Natural killer cell (primary cell): ENCODE measurements around the gene PI4K2A. TPM values are rescaled to one million over a fixed set of nuclear protein-coding genes. Genes with fewer than 3 reads are reported as not detected.

Experiments used
- ATAC-seq, 3 donors: fragments of 150-1000 bp in 2 of 3; fragments of 200-7000 bp in 1 of 3; cut with Tn5 transposase; 1 replicate in 1 of 3; 2 replicates in 2 of 3; pipeline ENCODE4 v1.10.0; 2021; ENCODE audit warnings: mild to moderate bottlenecking in 2 of 3, moderate library complexity in 2 of 3
- DNase-seq, 2 donors: peaks; one replicate each; pipeline versions ENCODE4 v3.0.0 to v3.0.0-alpha.2; 2013 to 2021; ENCODE audit warnings: mixed read lengths in 1 of 2
- H3K27ac ChIP-seq: one replicate; pipeline ENCODE4 v1.5.1; 2013; ENCODE audit warnings: mild to moderate bottlenecking, low read length
- H3K27me3 ChIP-seq: one replicate; pipeline ENCODE4 v1.6.1; 2013; ENCODE audit warnings: low read length; ENCODE audit not compliant: control insufficient read depth, insufficient read depth
- H3K36me3 ChIP-seq: one replicate; pipeline ENCODE4 v1.6.1; 2013; ENCODE audit warnings: low read length; ENCODE audit not compliant: control insufficient read depth, insufficient read depth
- H3K4me1 ChIP-seq: one replicate; pipeline ENCODE4 v1.6.1; 2013; ENCODE audit warnings: low read length; ENCODE audit not compliant: control insufficient read depth, insufficient read depth
- H3K4me3 ChIP-seq: one replicate; pipeline ENCODE4 v1.5.1; 2013; ENCODE audit warnings: low read length
- H3K9me3 ChIP-seq: one replicate; pipeline ENCODE4 v1.6.1; 2013; ENCODE audit warnings: low read length; ENCODE audit not compliant: control insufficient read depth, insufficient read depth
- H3K27ac Mint-ChIP-seq, 2 donors: one replicate each; pipeline ENCODE4 v1.8.0; 2022; ENCODE audit warnings: mild to moderate bottlenecking in 2 of 2, mixed read lengths in 2 of 2, moderate library complexity in 1 of 2
- H3K27me3 Mint-ChIP-seq, 2 donors: one replicate each; pipeline ENCODE4 v1.8.0; 2022; ENCODE audit warnings: low read depth in 2 of 2, mixed read lengths in 2 of 2
- H3K36me3 Mint-ChIP-seq: one replicate; pipeline ENCODE4 v1.8.0; 2022; ENCODE audit warnings: mixed read lengths
- H3K4me1 Mint-ChIP-seq, 2 donors: one replicate each; pipeline ENCODE4 v1.8.0; 2022; ENCODE audit warnings: mixed read lengths in 2 of 2
- H3K4me3 Mint-ChIP-seq: one replicate; pipeline ENCODE4 v1.8.0; 2022; ENCODE audit warnings: mild to moderate bottlenecking, moderate library complexity, mixed read lengths
- H3K9me3 Mint-ChIP-seq, 2 donors: one replicate each; pipeline ENCODE4 v1.8.0; 2022; ENCODE audit warnings: mixed read lengths in 2 of 2
- CTCF ChIP-seq: fragments of 200-600 bp; IDR thresholded peaks from one replicate; pipeline ENCODE4 v1.8.0; 2022; ENCODE audit warnings: antibody characterized with exemption
- WGBS: methylation state at CpG from one replicate; pipeline ENCODE4 v1.1.7; 2013; ENCODE audit warnings: missing lambda C conversion rate; ENCODE audit not compliant: insufficient coverage; 5-methylcytosine and 5-hydroxymethylcytosine counted together
- intact Hi-C: fragments of 100-400 bp; cut with micrococcal nuclease; formaldehyde crosslinking; loops from one replicate; pipeline ENCODE4 v1.14.2; 2022
- total RNA-seq, 4 donors: library from RNA; stranded (reverse); fragments of 120-200 nt in 1 of 4; gene quantifications; one replicate each; pipeline versions ENCODE4 v1.2.3 to v1.2.4, GENCODE V29; 2013 to 2022

The PI4K2A gene
- total RNA-seq, 3 donors from 2014 or later (not counting 1 experiment from before 2014, with no cell fraction given) = 41.3 to 66.1 (median 60.0) TPM

- Mint-ChIP-seq H3K27me3 (no peaks in the 10 kb centered on the region), H3K27ac (no peak overlapping the region), H3K4me3 (no peak overlapping the region), H3K9me3 (no peaks in the 10 kb centered on the region), H3K4me1 (no peaks in the 10 kb centered on the region), H3K36me3 (no peaks in the 10 kb centered on the region)
- TF ChIP-seq CTCF = no peak
- no peak overlapping the region for H3K4me3 ChIP-seq
- intact Hi-C loops = no loop called here
- 93% methylated on average over 8 of the region's 8 CpGs for WGBS
- no peaks in the 10 kb centered on the region for H3K9me3 ChIP-seq
- DNase-seq = no peak
- ATAC-seq = no peak
- peaks cover 6% of the 10 kb centered on the region for H3K4me1 ChIP-seq
- H3K36me3 ChIP-seq = peaks cover 29% of the 10 kb centered on the region
- no peaks in the 10 kb centered on the region for H3K27me3 ChIP-seq
- H3K27ac ChIP-seq = no peak overlapping the region
These were observed 33.5 kb downstream of the PI4K2A start for GRCh38 chr10:97673736-97674525.

- Mint-ChIP-seq H3K4me3 (no peak overlapping the region), H3K4me1 (no peaks in the 10 kb centered on the region), H3K27me3 (no peaks in the 10 kb centered on the region), H3K36me3 (no peaks in the 10 kb centered on the region), H3K9me3 (no peaks in the 10 kb centered on the region), H3K27ac (no peak overlapping the region)
- no peak overlapping the region for H3K4me3 ChIP-seq
- intact Hi-C loops = no loop called here
- H3K27me3 ChIP-seq = no peaks in the 10 kb centered on the region
- peaks cover 29% of the 10 kb centered on the region for H3K36me3 ChIP-seq
- peaks cover 6% of the 10 kb centered on the region for H3K4me1 ChIP-seq
- no peaks in the 10 kb centered on the region for H3K9me3 ChIP-seq
- no peak for TF ChIP-seq CTCF
- H3K27ac ChIP-seq = no peak overlapping the region
- ATAC-seq (no peak), DNase-seq (no peak)
- 97% methylated on average over 9 of the region's 9 CpGs for WGBS
These were observed 34.8 kb downstream of the PI4K2A start for GRCh38 chr10:97675222-97675621.

GRCh38 chr10:97676770-97677581, 36.5 kb downstream of the PI4K2A start:
- ATAC-seq = peak; percentile 79 to 91 (median 85)
- no peak overlapping the region for H3K27ac ChIP-seq
- no peaks in the 10 kb centered on the region for H3K27me3 Mint-ChIP-seq
- peak; percentile 36 to 84 for DNase-seq
- peaks cover 6% of the 10 kb centered on the region for H3K4me1 ChIP-seq
- no peaks in the 10 kb centered on the region for H3K36me3 Mint-ChIP-seq
- peak; percentile 92 for TF ChIP-seq CTCF
- no peaks in the 10 kb centered on the region for H3K4me1 Mint-ChIP-seq
- no peaks in the 10 kb centered on the region for H3K9me3 Mint-ChIP-seq
- H3K4me3 ChIP-seq = no peak overlapping the region
- H3K4me3 Mint-ChIP-seq = peak overlapping the region; percentile 13
- intact Hi-C loops = loop anchor here (1.0 kb wide), 2 partner anchors 54 to 105 kb away; partner anchors contain the start of gene ANKRD2
- H3K36me3 ChIP-seq = peaks cover 26% of the 10 kb centered on the region
- 84% methylated on average over 1 of the region's 2 CpGs for WGBS
- no peaks in the 10 kb centered on the region for H3K9me3 ChIP-seq
- peak overlapping the region; percentile 42 to 66 for H3K27ac Mint-ChIP-seq
- H3K27me3 ChIP-seq = no peaks in the 10 kb centered on the region
